Fibroblast of lung (primary cell): ENCODE results near the gene PCGF5. TPM values are rescaled to one million over a fixed set of nuclear protein-coding genes. Genes with fewer than 3 reads are reported as not detected.
"Not testable (repeated sequence)": the region's sequence is repeated elsewhere in the genome, so short reads cannot be mapped to it uniquely, and the experiment has no call there.

Experiments
- DNase-seq, 2 donors: peaks; one replicate each; pipeline versions ENCODE4 v3.0.0 to v3.0.0-alpha.2; 2010; ENCODE audit warnings: low read depth in 2 of 2
- H2AFZ ChIP-seq: 2 replicates; pipeline ENCODE4 v1.5.1; 2012; ENCODE audit warnings: low read length, control low read depth, inconsistent platforms
- H3K27ac ChIP-seq: 2 replicates; pipeline ENCODE4 v1.5.1; 2011; ENCODE audit warnings: low read length, control low read depth; ENCODE audit not compliant: insufficient read depth
- H3K27me3 ChIP-seq: 2 replicates; pipeline ENCODE4 v1.5.1; 2011; ENCODE audit warnings: mild to moderate bottlenecking, low read length; ENCODE audit not compliant: control insufficient read depth, insufficient read depth
- H3K36me3 ChIP-seq: 2 replicates; pipeline ENCODE4 v1.5.1; 2011; ENCODE audit warnings: low read length; ENCODE audit not compliant: control insufficient read depth, insufficient read depth
- H3K4me1 ChIP-seq: 2 replicates; pipeline ENCODE4 v1.5.1; 2011; ENCODE audit warnings: low read length; ENCODE audit not compliant: control insufficient read depth, insufficient read depth; ENCODE audit errors: extremely low read depth
- H3K4me2 ChIP-seq: 2 replicates; pipeline ENCODE4 v1.5.1; 2011; ENCODE audit warnings: low read length, control low read depth; ENCODE audit not compliant: insufficient read depth; ENCODE audit errors: extremely low read depth
- H3K4me3 ChIP-seq, 4 experiments: fragments of 200-600 bp in 1 of 4; sonication (generic) in 1 of 4; replicated peaks in 1 of 4; 2 replicates each; pipeline ENCODE4 v1.5.1; 2011 to 2016; ENCODE audit warnings: low read length in 4 of 4, low read depth in 3 of 4, mild to moderate bottlenecking in 3 of 4, control low read depth in 2 of 4, inconsistent platforms in 1 of 4, mixed read lengths in 1 of 4; ENCODE audit not compliant: insufficient read depth in 1 of 4; ENCODE audit errors: control extremely low read depth in 1 of 4
- H3K79me2 ChIP-seq: 2 replicates; pipeline ENCODE4 v1.5.1; 2012; ENCODE audit warnings: mild to moderate bottlenecking, low read length, inconsistent platforms; ENCODE audit not compliant: control insufficient read depth, insufficient read depth
- H3K9ac ChIP-seq: 2 replicates; pipeline ENCODE4 v1.5.1; 2011; ENCODE audit warnings: mild to moderate bottlenecking, low read length, control low read depth; ENCODE audit not compliant: insufficient read depth
- H3K9me3 ChIP-seq: 2 replicates; pipeline ENCODE4 v1.5.1; 2012; ENCODE audit warnings: low read depth, low read length; ENCODE audit not compliant: control insufficient read depth, insufficient read depth
- H4K20me1 ChIP-seq: 2 replicates; pipeline ENCODE4 v1.5.1; 2011; ENCODE audit warnings: low read length; ENCODE audit not compliant: control insufficient read depth, insufficient read depth; ENCODE audit errors: extremely low read depth
- CTCF ChIP-seq, 2 donors: IDR thresholded peaks in 1 of 2; conservative IDR thresholded peaks in 1 of 2; 1 replicate in 1 of 2; 2 replicates in 1 of 2; pipeline ENCODE4 v1.5.1; 2011 to 2012; ENCODE audit warnings: low read length in 2 of 2, control low read depth in 1 of 2, inconsistent platforms in 1 of 2, low read depth in 1 of 2, mild to moderate bottlenecking in 1 of 2
- EZH2 ChIP-seq: IDR thresholded peaks from 2 replicates; pipeline ENCODE4 v1.5.1; 2012; ENCODE audit warnings: low read length, control low read depth, mild to moderate bottlenecking; ENCODE audit errors: missing control alignments
- polyA plus RNA-seq, 2 donors: library from polyadenylated mRNA; depleted of rRNA in 1 of 2; stranded (reverse) in 1 of 2; unstranded in 1 of 2; fragments of >200 nt; gene quantifications; 2 replicates each; pipeline ENCODE4 v1.2.1, GENCODE V29; 2011 to 2012; ENCODE audit warnings: missing spikeins in 1 of 2
- total RNA-seq: library from RNA; depleted of rRNA; stranded (reverse); fragments of >200 nt; gene quantifications from 2 replicates; pipeline ENCODE4 v1.2.1, GENCODE V29; 2014

The PCGF5 gene
- total and polyA plus RNA-seq, 2 donors (not counting 1 experiment from before 2014, with no cell fraction given) = 31.3 to 31.5 TPM

- Histone ChIP-seq H3K9ac (no peak overlapping the region), H3K4me3 (no peak overlapping the region), H4K20me1 (no peaks in the 10 kb centered on the region), H3K27me3 (no peaks in the 10 kb centered on the region), H3K27ac (no peak overlapping the region), H3K4me2 (no peak overlapping the region), H3K79me2 (no peaks in the 10 kb centered on the region), H3K36me3 (no peaks in the 10 kb centered on the region), H2AFZ (no peak overlapping the region), H3K4me1 (no peaks in the 10 kb centered on the region), H3K9me3 (no peaks in the 10 kb centered on the region)
- TF ChIP-seq EZH2 (no peak), CTCF (conservative IDR thresholded peaks at IDR 0.05 in 1 of 2, IDR thresholded peaks at IDR 0.05 in 1 of 2; ENCODE audit: low read depth in 1 of 2, low read length in 2 of 2) (peak; percentile 10 to 29)
- DNase-seq = peak; percentile 29 to 38
These were observed 76.0 kb downstream of the PCGF5 start for GRCh38 chr10:91296471-91296870.

GRCh38 chr10:91298224-91298871, 77.9 kb downstream of the PCGF5 start:
- Histone ChIP-seq H3K9me3 (no peaks in the 10 kb centered on the region), H2AFZ (peak overlapping the region; percentile 76), H4K20me1 (no peaks in the 10 kb centered on the region), H3K27me3 (no peaks in the 10 kb centered on the region), H3K79me2 (no peaks in the 10 kb centered on the region), H3K36me3 (no peaks in the 10 kb centered on the region), H3K4me1 (no peaks in the 10 kb centered on the region), H3K27ac (no peak overlapping the region), H3K4me3 (peak overlapping the region; percentile 21 to 66 (median 53)), H3K9ac (no peak overlapping the region), H3K4me2 (peak overlapping the region; percentile 59)
- TF ChIP-seq EZH2 (no peak), CTCF (conservative IDR thresholded peaks at IDR 0.05 in 1 of 2, IDR thresholded peaks at IDR 0.05 in 1 of 2; ENCODE audit: low read depth in 1 of 2, low read length in 2 of 2) (peak; percentile 90 to 94)
- DNase-seq = peak; percentile 81 to 83

- Histone ChIP-seq H3K4me1 (no peaks in the 10 kb centered on the region), H3K27ac (no peak overlapping the region), H3K36me3 (no peaks in the 10 kb centered on the region), H3K9ac (no peak overlapping the region), H2AFZ (no peak overlapping the region), H3K79me2 (no peaks in the 10 kb centered on the region), H4K20me1 (no peaks in the 10 kb centered on the region), H3K9me3 (no peaks in the 10 kb centered on the region), H3K27me3 (no peaks in the 10 kb centered on the region), H3K4me3 (no peak overlapping the region), H3K4me2 (no peak overlapping the region)
- no peak for DNase-seq
- TF ChIP-seq CTCF (conservative IDR thresholded peaks at IDR 0.05 in 1 of 2, IDR thresholded peaks at IDR 0.05 in 1 of 2; ENCODE audit: low read depth in 1 of 2, low read length in 2 of 2) = no peak
- TF ChIP-seq EZH2 = no peak
These were observed 79.6 kb downstream of the PCGF5 start for GRCh38 chr10:91299999-91300575.

- DNase-seq, H4K20me1 ChIP-seq, H3K4me1 ChIP-seq, H2AFZ ChIP-seq, H3K79me2 ChIP-seq, H3K36me3 ChIP-seq, H3K4me2 ChIP-seq, H3K9ac ChIP-seq, H3K9me3 ChIP-seq, H3K27me3 ChIP-seq, H3K27ac ChIP-seq, H3K4me3 ChIP-seq: not testable (repeated sequence)
These were observed 82.5 kb downstream of the PCGF5 start for GRCh38 chr10:91302946-91303345.
